NCI-H82 treated with DMSO at 0.1 percent for 48 hours (cell line): ENCODE measurements around the gene DPYSL5.
"Not testable (repeated sequence)": the region's sequence is repeated elsewhere in the genome, so short reads cannot be mapped to it uniquely, and the experiment has no call there.

Source experiments
- DNase-seq: peaks from one replicate; lab custom pipeline; 2025; ENCODE audit not compliant: unreplicated experiment; lab: John Stamatoyannopoulos, UW

Gene DPYSL5

DNA sequence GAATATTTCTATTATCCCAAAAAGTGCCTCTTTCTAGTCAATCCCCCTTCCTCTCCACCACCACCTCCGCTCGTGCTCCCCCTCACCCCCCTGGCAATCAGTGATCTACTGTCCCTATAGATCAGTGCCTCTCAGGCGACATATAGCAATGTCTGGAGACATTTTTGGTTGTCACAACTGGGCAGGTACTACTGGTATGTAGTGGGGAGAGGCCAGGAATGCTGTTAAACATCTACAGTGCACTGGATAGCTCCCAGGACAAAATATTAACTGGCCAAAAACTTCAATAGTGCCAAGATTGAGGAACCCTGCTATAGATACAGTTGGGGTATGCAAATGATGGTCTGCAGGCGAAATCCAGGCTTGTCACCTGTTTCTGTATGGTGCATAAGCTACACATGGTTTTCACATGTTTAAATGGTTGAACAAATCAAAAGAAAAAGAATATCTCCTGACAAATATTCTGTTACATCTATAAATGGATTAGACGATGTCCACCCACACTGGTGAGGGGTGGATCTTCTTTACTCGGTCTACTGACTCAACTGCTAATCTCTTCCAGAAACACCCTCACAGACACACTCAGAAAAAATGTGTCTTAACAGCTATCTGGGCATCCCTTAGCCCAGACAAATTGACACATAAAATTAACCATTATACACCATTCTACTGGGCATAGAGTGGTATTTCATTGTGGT is 25.5 kb downstream of the DPYSL5 start:
- no peak for DNase-seq

GRCh38 chr2:26874514-26874913 is 26.6 kb downstream of the DPYSL5 start:
- no peak for DNase-seq

GRCh38 chr2:26875065-26875634 is 27.2 kb downstream of the DPYSL5 start:
- no peak for DNase-seq

- no peak for DNase-seq
Measured at GRCh38 chr2:26875808-26876207, 27.9 kb downstream of the DPYSL5 start.

- DNase-seq = no peak
Measured at GRCh38 chr2:26876260-26876659, 28.3 kb downstream of the DPYSL5 start.

GRCh38 chr2:26877276-26877675 is 29.3 kb downstream of the DPYSL5 start:
- no peak for DNase-seq

DNA sequence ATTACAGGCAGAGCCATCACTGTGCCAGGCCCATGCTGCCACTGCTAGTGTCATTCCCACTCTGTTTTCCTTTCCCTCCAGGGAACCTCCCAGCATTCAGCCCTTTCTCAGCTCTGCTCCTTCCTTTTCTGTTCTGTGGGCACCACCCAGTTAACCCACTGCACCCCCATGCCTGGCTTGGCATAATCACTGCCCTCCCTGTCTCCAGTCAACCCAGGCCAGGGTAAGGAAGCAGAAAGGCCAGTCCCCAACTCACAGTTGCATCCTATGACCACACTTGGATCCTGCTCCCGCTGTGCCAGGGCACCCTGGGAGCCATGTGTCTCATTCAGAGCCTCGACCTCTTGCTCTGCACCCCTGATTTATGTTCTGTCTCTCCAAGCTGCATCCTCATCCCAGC is 32.2 kb downstream of the DPYSL5 start:
- DNase-seq = no peak

DNA sequence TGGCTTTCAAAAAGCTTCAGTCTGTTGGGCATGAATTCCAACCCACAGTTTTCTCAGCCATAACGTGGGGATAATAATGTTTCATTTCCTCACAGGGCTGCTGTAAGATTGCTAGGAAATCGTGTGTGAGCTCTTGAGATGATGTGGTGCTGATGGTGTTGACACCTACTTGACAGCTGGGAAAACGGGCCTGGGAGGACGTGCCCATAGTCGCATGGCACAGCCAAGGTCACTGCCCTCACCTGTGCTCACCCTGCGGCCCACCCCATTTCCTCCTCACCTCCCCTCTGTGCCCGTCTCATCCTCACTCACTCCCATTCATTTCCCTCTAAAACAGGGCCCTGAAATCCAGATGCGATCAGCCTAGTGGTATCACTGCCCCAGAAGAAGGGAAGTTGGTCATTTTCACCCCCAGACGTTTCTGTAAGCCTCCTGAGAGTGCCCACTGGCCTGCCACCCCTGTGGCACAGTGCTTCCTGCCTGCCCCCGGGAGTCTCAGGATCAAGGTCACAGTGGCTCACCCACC is 33.0 kb downstream of the DPYSL5 start:
- DNase-seq = no peak

- DNase-seq = not testable (repeated sequence)
Measured at GRCh38 chr2:26882220-26882619, 34.3 kb downstream of the DPYSL5 start.

- peak; percentile 60 for DNase-seq
Measured at GRCh38 chr2:26883956-26884355, 36.0 kb downstream of the DPYSL5 start.

GRCh38 chr2:26884486-26884885 is 36.6 kb downstream of the DPYSL5 start:
- DNase-seq = peak; percentile 89

- DNase-seq = no peak
Measured at GRCh38 chr2:26885651-26886329, 37.9 kb downstream of the DPYSL5 start.

DNA sequence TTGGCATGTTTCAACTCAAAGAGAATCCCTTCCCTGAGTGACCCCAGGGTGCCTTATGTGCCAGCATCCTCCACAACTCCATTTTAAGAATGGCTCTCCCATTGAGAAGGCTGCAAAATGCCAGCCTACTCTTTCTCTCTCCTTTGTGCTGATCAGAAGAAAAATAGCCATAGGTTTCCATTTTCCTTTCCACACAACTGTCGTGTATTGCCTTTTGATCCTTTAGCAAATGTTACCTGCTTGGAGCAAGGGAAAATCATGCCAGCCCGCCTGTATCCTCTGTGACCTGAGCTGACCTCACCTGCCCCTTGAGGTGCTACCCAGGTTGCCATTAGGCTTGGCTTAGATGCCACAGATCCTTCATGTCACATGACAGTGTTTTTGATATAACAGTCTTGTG is 38.8 kb downstream of the DPYSL5 start:
- no peak for DNase-seq

DNA sequence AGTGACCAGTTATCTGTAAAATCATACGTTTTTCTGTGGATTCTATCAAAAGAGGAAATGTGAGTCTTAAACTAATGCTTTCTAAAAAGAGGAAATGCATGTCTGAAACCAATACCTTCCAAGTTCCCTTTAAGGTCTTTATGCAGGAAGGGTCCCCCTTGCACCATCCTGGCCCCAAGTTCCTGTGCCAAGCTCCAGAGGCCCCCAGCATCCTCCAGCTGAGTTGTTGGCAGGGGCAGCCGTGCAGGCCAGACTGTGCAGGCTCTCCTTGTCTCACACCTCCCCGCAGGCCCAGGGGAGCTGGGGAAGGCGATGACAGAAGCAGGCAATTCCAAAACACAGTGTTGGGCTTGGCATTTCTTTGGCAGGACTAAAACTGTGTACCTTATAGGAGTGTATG is 39.2 kb downstream of the DPYSL5 start:
- no peak for DNase-seq

GRCh38 chr2:26889796-26890195 is 41.9 kb downstream of the DPYSL5 start:
- no peak for DNase-seq

DNA sequence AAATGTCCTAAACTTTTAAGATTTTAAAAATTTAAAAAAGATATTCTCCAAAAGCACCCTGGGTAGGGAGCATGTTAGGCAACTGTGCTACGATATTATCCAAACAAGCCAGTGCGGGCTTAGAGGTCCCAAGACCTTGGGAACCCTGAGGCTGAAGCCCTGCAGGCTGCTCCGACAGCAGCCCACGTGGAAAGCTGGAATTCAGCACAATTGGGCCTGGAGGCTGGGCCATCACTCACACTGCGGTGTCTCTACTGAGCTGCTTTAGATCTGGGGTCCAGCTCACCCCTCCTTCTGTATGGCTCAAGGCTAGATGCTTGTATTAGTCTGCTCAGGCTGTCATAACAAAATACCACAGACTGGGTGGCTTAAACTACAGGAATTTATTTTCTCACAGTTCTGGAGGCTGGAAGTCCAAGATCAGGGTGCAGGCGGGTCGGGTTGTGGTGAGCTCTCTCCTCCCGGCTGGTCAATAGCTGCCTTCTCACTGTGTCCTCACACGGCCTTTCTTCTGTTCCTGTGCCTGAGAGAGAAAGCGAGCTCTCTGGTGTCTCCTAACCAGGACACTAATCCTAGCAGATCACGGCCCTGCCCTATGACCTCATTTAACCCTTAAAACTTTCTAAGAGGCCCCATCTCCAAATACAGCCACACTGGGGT is 42.5 kb downstream of the DPYSL5 start:
- no peak for DNase-seq

DNA sequence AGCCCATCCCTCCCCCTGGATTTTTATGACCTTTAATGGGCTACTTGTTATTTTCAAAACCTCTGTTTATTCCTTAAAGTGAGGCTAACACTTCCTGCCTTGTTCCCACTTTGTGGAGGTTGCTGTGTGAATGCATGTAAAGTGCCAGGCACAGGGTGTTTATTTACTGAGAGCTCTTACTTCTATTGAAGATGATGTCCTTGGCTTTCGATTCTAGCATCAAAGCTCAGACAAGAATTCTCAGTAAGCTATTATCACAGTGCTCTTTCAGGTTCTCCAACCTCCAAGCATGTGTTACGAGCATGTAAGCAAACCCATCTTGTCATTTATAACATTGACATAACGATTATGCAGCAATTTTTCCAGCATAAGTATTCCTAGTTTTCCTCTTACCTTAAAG is 44.2 kb downstream of the DPYSL5 start:
- DNase-seq = no peak

- no peak for DNase-seq
Measured at GRCh38 chr2:26892922-26893524, 45.1 kb downstream of the DPYSL5 start.

DNA sequence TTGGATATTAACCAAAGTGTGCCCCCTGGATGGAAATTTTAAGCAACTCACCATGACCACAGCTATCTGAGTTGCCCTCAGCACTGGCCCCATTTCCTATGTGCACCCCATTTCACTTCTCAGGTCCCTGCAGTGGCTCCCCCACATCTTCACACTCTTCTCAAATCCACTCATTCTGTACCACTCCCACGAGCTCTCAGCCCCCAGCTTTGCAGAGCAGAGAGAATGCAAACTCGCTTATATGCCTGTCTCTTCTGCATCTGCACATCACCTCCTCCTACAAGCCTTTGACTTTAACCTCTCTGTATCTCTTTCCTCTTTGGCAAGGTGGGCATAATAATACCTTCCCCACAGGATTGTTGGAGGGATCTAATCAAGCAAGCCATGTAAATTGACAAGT is 46.2 kb downstream of the DPYSL5 start:
- DNase-seq = no peak

DNA sequence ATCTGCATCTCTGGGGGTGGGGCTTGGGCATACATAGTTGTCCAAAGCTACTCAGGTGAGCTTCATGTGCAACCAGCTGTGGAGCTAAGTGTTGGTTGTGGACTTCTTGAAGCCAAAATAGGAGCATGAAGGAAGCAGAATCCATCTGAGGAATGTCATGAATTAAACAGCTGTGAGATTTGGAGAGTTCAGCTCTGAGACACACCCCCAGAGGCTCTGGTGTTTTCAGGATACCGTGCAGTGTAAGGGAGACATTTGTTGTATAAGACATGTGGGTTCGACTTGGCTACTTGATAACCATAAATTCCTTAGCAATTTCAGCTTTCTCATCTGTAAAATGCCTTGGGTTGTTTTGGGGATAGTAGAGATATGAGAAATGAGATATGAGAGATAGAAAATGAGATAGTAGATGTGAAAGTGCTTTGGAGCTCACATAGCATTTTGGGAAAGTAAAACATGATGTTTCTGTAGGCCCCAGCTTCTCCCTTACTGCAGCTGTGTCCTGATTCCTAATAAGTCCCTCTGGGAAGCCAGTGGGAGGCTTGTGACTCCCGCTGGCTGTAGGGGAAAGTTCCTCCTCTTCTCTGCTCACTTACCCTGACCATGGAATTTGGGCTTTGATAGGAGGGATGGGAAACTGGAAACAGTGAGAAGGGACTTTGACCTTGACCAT is 50.0 kb downstream of the DPYSL5 start:
- no peak for DNase-seq
